Activated CD8-positive, alpha-beta memory T cell treated with anti-CD3 and anti-CD28 coated beads, Interleukin-2, amount 50 U/mL, for 1 hour (primary cell): Measurements from ENCODE around the gene PGLYRP2.
A peak's percentile ranks its signal among the peaks of the same experiment; 100 is the strongest.

Experiments used
- DNase-seq: peaks from one replicate; pipeline ENCODE4 v3.0.0-alpha.2; 2020; ENCODE audit errors: extremely low read depth

Gene PGLYRP2

GRCh38 chr19:15439078-15439799 lies 40.1 kb downstream of the PGLYRP2 start:
- DNase-seq = no peak

DNA sequence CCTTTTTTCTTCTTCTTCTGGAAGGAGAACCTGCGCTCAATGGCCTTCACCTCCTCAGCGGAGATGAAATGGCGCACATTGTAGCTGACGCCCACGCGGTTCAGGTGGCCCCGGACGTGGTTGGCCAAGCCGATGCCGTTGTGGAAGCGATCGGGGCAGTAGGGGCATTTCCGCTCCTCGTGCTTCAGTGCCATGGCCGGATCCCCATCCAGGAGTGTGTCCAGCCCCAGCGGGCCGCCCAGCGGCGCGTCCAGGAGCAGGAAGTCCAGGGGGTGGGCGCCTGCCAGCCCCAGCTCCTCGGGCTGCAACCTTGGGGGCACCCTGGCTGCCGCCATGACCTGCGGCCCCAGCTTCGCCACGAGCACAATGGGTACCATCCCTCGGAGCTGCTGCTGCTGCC lies 40.7 kb downstream of the PGLYRP2 start:
- no peak for DNase-seq

DNA sequence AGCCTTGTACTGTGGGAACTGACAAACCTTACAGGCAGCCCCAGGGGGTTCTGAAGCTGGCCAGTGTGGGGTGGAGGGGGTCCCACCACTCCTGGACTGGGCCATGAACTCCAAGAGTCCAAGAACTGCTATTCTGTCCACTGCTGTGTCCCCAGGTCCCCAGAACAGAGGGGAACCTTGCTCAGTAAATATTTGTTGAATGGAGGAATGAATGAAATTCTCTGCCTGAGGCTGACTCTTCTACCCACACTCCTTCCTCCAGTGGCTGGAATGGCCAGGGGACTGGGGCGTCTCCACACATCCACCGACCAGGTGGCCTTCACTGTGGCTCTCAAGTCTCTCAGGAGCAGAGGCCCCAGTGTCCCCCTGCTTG lies 41.2 kb downstream of the PGLYRP2 start:
- no peak for DNase-seq

GRCh38 chr19:15437355-15438123 lies 41.8 kb downstream of the PGLYRP2 start:
- no peak for DNase-seq

DNA sequence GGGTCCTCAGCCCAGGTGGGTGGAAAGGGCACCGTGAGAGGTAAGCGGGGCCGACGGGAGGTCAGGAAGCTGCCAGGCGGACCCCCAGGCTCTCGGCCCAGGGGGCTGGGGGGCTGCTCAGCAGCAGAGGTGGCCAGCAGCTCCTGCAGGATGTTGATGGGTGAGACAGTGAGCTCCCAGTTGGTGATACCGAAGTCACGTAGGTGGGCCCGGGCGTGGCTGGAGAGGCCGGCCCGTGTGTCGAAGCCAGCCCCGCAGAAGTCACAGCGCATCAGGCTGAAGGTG lies 42.5 kb downstream of the PGLYRP2 start:
- no peak for DNase-seq

DNA sequence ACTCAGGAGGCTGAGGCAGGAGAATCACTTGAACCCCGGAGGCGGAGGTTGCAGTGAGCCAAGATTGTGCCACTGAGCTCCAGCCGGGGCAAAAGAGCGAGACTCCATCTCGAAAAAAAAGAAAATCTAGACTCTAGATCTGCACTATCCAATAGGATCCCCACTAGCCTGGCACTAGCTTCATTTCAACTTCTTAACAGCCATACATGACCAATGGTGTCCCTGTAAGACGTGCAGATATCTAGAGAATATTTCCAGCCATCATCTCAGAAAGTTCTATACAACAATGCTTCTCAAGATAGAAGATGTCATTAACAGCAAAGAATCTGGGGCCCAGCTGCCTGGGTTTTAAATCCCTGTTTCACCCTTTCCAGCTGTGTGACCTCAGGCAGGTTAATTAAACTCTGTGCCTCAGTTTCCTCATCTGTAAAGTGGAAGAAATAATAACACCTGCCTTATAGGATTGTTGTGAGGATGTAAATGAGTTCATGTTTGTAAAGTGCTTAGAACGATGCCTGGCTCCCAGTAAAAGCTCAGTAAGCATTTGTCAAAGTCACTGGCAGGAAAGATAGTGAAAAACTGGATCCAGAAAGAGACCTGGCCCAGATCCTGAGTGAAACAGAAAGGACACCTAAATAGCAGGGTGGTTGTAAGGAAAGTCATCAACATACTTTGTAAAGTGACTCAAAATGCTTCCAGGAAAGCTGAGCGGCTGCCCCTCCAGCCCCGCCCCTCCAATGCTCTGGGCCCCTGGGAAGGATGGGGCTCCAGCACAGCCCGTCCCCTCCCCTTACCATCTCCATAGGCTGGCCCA lies 43.1 kb downstream of the PGLYRP2 start:
- DNase-seq = no peak

GRCh38 chr19:15433519-15434069 lies 45.7 kb downstream of the PGLYRP2 start:
- DNase-seq = no peak

GRCh38 chr19:15432629-15433518 lies 46.4 kb downstream of the PGLYRP2 start:
- peak; percentile 64 for DNase-seq

DNA sequence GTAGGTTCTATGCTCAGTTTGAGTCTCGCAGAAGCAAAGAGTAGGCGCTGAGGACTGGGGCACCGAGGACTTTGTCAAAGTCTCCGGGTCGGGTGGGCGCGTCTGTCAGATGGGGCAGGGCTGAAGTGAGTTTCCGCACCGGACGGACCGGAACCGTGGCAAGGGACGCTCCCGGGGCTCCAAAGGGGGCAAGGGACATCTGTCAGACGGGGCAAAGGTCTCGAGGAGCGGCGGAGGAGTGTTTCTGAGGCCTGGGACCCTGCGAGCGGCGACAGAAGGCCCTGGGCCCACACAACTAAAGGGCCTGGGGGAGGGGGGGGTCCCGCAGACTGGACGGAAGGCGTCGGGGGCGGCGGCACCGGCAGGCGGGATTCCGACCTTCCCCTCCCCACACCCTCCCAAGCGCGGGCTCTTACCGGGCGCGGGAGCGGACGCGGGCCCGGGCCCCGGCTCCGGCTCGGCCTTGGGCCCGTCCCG lies 47.2 kb downstream of the PGLYRP2 start:
- DNase-seq = no peak

GRCh38 chr19:15431396-15432017 lies 47.8 kb downstream of the PGLYRP2 start:
- no peak for DNase-seq

- no peak for DNase-seq
Observed at GRCh38 chr19:15430526-15431120, 48.7 kb downstream of the PGLYRP2 start.

DNA sequence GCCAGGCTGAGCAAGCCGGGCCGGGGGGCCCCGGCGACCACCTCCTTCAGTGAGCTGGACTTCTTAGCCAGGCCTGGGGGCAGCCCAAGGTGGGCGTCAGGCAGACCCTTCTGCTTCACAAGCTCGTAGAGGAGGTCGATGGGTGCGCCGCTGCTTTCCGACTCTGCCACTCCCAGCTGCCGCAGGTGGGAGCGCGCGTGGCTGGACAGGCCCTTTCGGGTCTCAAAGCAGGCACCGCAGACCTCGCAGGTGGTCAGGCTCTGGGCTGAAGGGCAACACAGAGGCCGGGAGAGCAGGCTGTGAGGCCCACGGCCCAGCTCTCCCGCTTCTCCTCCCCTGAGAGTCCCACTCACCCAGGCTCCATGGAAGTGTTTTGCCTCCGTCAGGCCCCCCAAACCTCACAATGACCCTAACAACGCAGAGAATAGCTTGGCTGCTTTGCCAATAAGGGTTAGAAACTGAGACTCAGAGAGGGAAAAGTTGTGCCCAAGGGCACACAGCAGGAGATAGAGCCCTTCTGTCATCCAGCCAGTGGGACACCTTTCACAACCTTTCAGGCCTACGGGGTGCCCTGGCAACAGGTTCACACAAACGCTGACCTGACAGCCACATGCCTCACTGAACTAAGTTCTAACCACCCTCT lies 49.4 kb downstream of the PGLYRP2 start:
- no peak for DNase-seq

DNA sequence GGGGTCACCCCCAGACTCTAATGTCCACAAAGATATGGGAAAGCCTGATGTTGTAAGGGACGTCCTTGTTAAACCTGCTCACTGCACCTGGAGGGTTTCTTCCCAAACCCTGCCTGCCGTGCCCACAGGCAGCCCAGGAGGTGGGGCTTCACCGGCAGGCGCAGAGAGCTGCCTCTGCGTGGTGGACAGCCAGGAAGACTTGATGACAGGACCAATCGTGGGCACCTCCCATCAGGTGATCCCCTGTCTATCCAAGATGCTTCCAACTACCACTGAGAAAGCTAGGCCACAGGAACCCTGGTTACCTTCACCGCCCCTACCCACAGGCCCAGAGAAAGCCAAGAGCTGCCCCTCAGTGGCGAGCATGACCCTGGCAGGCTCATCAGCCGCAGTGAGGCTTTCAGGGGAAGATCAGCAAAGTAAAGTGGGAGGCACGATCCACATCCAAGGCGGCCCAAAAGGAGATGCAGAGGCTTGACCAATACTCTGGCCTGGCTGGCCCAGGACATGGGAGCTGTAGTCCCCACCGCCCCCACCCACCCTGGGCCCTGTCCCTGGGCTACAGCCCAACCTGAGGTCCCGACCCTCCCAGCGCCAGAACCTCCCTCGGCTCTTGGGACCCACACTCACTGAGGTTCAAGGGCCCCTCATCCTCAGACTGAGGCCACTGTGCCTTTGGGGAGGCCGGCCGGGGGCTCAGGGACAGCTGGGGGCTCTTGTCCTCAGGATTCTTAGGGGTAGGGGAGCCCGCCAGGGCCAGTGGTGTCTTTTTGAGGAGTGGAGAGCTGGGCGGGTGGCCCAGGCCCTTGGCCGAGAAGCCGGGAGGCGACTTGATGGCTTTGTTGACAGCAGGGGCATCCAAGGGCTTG lies 50.1 kb downstream of the PGLYRP2 start:
- DNase-seq = no peak

- DNase-seq = no peak
Observed at GRCh38 chr19:15427991-15428471, 51.3 kb downstream of the PGLYRP2 start.

- no peak for DNase-seq
Observed at GRCh38 chr19:15427350-15427700, 52.0 kb downstream of the PGLYRP2 start.

GRCh38 chr19:15426485-15427349 lies 52.6 kb downstream of the PGLYRP2 start:
- DNase-seq = no peak

GRCh38 chr19:15425321-15425950 lies 53.9 kb downstream of the PGLYRP2 start:
- no peak for DNase-seq
